NCI-H510A (cell line): Measurements from ENCODE around the gene NRXN3.

ENCODE experiments used
- DNase-seq: peaks from one replicate; lab custom pipeline; 2025; lab: John Stamatoyannopoulos, UW

The NRXN3 gene

DNA sequence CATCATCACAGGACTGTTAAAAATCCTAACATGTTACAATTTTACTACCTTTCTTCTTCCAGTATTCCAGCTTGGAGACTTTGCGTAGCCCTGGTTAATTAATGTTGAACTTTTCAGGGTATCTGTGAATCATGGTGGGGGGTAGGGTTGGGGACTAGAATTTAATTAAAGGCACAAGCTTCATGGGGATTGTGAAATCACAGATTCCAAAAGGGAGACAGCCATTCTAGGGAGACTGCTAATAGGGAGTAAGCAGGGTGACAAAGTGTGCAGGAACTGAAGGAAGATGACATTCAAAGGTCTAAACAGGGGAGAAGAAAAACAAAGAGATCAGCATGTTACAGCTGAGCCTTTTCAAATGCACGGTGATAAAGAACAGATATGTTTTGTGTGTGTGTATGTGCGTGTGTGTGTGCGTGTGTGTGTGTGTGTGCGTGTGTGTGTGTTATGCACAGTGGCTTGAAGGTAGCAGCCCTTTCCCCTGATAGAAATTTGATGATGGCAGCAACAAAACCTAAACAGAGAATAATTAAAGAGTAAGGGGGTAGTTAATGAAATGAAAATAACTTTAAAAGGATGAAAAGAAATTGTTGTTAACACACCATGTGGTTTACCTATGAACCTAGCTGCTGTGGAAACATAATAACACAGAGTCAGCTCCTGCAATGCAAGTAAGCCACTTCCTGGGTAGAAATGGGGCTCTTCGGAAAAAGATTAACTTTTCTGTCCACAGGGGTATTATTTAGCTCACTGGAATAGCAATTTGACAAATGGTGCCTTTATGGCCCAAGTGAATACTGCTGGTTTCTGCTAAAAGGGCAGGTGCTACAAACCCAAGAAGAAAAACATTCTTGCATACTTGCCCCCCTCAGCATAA, 1459.5 kb downstream of the NRXN3 start:
- no peak for DNase-seq

DNA sequence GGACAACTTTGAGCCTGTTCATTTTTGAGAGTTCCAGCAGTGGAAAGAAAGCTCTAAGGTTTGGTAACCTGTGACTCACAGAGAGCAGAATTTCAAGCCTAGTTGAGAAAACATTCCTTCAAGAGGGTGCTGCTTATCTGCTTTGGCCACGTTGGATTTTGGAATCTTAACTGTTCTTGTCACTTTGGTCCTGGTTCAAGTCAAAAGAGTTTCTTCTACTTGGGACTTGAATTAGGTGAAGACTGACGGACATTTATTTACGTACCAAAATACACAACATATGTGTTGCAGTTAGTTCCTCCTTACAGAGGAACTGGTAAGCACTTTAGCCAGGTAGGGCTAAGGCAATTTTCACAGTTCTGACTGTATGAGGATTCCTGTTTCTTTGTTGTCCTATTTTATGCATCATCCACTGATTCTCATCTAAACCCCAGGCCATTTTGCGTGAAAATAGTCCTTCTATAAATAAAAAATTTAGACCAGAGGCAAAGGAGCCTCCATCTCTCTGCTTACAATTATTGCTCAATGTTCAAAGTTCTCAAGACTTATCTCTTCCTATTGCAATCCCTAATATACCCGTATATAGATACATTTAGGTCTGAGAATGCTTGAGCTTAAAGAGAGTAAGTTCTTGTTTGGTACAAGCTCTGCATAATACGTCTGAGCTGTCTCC, 1460.3 kb downstream of the NRXN3 start:
- DNase-seq = no peak

DNA sequence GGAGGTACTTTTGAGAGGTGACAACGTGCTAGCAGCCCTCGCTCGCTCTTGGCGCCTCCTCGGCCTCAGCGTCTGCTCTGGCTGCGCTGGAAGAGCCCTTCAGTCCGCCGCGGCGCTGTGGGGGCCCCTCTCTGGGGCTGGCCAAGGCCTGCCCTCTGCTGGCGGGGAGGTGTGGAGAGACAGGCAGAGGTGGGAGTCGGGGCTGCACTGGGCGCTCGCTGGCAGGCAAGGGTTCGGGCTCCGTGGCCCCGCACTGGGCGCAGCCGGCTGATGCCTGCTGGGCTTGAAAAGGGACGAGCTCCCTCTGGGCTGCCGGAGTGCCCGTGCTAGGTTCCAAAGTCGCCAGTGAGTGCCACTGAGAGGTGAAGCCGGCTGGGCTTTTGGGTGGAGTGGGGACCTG, 1461.1 kb downstream of the NRXN3 start:
- DNase-seq = no peak

DNA sequence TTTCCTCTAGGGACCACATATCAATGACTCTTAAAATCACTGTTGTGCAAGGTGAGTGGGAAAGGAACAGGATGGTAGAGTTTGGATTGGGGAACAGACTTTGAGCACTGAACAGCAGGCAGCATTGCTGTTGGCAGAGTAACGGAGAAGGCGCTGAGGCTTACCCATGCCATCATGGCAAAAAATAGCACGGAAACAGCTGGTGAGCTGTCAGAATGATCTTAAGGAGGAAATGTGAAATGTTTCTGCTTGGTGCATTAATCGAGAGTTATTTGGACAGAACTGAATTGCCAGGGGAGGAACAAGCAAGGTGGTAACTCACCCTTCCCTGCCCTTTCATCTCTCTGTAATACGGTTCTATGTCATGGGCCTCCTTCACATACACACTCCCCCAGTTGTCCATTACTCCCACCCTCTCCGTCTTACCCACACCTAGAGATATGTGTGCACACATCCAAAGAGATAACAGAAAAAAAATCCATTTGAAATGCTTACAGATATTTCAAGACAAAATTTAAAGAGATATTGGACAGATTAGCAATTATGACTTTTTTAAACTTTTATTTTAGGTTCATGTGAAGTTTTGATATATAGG, 1468.6 kb downstream of the NRXN3 start:
- DNase-seq = no peak

DNA sequence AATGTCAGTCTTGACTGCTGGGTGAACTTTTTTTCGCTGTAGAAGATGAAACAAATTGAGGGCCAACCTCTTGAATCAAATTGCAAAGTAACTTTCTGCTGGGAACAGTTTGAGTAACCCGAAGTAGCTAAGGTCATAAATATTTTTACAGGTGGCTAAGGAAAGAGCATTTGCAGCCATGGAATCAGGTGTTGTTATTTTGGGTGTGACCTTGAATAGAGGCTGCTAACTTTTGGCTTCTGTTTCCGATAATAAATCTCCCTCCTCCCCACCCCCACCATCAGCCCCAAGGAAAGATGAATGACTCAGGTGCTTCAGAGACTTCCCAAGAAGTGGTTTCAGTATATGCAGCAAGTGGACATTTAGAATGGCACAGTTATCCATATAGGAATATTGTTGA, 1469.4 kb downstream of the NRXN3 start:
- no peak for DNase-seq

DNA sequence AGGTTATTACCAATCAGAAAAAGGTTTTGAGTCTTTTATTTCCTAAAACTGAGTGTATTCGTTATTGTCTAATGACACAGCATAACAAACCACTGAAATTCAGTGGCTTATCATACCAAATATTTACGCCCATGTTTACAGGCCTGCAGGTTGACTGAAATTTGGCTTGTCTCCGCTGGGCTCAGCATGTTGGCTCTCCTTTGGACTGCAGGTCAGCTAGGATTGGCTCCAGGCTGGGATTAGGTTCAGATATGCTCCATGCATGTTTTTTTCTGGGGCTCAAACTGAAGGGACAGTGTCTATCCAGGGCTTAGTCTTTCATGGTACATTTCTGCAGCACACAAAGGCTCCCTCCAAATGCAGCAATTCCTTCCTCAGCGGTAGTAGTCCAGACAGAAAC, 1471.2 kb downstream of the NRXN3 start:
- no peak for DNase-seq

DNA sequence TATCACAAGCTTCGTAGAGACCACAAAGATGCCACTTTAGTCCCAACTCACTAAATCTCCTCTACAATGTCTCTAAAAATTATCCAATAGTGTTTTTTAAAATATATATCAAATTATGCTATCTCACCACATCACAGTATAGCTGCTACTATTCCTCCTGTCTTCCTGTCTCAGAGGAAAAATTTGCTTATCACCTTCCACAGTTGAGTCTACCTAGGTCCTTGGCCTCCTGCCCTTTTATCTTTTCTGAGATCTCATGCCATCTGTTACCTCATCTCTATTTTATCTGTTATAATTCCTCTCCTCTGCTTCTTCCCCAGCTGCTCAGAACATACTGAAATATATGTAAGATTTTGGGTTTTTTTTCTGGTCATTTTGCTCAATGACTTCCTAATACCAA, 1473.0 kb downstream of the NRXN3 start:
- no peak for DNase-seq

DNA sequence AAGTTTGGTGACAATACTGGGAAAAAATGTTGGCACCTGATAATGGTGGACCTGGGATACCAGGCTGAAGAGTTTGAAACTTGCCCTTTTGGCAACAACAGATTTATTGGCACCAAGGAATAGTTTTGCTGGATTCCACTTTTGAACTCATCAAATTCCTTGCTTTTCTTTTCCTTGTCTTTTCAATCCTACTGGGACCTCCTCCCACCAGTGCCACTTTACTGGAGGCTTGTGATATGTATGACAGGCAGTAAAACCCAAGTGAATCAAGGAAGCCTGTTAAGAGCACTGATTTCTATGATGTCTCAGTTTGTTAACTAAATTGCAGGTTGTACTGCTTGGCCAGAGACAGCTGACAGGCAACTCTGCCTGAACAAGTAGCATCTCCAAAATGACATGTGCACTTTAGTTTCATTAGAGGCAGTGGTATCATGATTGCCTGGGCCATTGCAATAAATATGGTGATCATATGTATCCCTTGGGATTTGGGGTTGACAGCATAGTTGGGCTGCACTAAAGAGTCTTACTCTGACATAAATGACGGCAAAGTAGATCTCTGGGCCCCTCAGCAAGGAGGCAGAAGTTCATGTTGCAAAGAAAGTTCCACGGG, 1475.7 kb downstream of the NRXN3 start:
- no peak for DNase-seq

DNA sequence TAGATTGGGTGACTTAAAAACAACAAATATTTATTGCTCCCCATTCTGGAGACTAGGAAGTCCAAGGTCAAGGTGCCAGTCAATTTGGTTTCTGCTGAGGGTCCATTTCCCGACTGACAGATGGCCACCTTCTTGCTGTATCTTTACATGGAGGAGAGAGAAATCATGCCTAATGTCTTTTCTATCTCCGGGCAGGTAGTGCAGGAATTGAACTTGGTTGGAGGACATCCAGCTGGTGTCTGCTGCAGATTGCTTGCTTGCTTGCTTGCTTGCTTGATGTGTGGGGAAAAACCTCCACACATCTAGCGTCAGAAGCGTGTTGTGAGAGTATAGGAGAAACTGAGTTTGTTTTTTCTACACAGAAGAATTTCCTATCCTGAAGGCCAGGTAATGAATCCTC, 1479.7 kb downstream of the NRXN3 start:
- DNase-seq = no peak

DNA sequence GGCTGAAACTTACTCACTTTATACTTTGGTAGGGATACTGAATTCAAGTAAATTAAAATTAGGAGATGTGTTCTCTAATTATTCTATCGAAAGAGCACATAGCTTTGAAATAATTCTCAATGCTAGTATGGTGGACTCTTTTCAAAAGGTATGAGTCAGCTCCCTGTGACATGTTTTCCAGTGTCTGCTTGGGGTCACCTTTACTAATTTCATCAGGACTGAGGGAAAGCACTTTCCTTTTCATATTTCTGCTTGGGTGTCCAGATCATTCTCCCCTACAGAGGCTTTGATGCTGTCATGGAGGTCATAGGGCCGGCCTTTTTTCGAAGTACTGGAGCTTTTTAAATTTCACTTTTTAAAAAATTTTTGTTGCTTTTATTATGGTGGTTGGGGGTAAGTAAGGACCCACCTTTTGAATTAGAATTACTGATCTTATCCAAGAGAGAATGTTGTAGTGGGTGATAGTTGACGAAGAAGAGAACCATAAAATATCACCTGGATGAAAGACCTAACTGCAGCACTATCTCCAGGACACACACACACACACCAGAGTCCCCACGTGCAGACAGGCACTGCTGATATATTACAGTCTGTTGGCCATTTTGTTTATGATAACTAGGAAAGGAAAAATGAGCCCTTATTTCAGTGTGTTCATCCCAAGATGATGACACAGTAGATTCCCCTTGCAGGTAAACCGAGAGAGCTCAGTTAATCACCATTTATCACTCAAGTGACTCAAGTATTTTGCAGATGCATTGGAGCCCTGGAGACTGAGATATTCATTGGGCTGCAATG, 1482.5 kb downstream of the NRXN3 start:
- no peak for DNase-seq

DNA sequence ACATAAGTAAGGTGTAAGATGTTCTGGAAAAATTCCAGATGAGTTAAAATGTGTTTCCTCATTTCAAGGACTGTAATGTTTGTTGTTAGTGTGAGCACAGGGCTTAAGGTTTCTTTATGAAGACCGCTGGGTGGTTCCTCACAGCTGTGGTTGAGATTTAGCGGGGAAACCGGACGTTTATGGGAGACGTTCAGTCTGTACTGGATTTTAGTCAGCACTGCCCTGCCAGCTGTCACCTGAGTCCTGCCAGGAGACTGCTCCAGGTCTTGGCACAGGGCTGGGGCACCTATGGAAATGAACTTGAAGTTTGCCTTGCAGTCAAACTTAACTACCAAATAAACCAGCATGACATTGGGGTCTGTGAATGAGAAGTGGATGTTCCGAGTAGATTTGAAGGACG, 1485.9 kb downstream of the NRXN3 start:
- no peak for DNase-seq

DNA sequence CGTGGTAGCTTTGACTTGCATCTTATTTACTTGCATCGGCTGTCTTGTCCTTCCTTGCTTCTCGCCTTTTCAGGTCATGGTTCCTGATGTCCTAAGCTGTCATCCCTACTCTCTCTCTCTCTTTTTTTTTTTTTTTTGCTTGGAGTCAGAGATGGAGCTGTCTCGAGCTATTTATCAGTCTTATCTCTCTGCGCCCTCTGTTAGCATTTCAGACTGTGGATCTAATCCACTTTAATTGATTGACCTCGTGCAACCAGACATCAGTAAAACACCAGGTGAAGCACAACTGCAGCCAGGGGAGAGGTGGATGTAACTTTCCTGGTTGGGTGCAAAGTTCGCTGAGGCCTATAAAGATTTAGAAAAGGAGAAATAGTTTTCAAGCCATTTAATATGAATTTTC, 1486.3 kb downstream of the NRXN3 start:
- no peak for DNase-seq

DNA sequence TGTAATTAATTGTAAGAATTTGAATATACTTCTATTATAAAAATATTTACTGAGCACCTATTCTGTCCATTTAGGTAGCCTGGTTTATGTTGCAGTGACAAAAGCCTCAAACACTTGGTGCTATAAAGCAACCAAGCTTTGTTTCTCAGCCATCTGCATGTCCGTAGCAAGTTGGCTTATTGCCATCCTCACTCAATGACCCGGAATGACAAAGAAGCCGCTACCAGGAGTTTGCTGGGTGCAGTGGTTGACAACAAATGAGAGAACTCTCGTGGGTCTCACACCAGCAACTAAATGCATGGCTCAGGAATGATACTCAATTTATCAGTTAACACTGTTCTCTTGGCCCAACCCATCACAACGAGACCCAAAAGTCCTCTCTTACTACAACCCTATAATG, 1488.0 kb downstream of the NRXN3 start:
- no peak for DNase-seq

DNA sequence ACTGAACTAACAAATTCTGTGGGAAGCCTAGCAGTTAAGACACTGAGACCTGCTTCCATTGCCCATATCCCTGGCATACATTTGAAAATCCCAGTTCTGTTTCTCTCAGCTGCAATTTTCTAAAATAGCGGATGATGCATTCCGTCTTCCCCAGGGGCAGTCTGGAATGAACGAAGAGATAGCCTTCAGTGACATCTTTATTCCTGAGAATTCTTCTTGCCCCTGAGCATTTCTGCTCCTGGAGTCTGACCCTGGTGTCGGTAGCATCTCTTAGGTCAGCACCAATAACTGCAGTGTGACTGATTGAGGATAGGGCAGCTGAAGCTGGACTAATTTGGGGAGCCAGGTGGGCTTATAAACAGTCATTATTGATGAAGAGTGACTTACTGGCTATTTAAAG, 1488.6 kb downstream of the NRXN3 start:
- no peak for DNase-seq

DNA sequence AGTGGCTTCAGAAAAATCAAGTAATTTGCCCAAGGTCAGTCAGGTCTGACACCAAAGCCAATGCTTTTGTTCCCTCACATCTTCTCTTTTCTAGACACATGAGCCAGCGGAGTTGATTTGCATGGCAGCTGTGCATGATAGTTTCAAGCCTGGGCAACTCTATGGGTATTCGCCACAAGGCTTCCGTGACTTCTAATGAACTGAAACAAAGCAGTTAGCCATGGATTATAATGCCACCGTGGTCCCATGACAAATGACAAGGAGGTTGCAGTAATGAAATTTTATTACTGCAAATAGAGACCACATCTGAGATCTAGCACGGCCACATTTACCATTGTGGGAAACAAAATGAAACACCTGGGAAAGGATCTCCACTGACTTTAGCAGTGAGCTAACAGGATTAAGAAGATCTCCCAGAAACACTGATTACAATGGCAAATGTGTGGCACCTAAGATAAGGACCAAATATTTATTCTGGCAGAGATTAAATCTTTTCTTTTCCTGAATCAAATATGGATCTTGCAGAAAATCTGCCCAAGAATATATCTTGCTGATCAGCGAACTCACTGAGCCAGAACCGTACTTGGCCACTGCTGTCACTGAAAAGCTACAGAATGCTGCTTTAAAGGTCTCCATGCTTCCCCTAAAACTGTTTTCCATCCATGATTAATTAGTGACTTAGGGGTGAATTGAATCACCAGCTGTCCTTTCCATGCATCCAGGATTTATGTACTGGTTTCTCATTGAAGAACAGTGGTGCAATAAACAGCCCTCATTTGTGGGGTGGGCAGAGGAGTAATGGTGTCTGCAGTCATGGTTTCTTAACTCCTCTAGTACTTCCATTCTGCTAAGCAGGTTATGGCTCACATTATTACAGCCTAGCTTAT, 1490.1 kb downstream of the NRXN3 start:
- no peak for DNase-seq

DNA sequence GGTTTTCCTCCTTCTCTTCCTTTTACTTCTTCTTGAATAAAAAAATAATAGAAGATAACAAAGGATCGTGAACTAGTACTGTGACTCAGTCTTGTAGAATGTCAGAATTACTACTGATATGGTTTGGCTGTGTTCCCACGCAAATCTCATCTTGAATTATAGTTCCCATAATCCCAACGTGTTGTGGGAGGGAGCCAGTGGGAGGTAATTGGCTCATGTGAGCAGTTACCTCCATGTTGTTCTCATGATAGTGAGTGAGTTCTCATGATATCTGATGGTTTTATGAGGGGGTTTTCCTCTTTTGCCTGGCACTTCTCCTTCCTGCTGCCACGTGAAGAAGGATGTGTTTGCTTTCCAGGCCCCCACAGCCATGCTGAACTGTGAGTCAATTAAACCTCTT, 1491.6 kb downstream of the NRXN3 start:
- DNase-seq = no peak

DNA sequence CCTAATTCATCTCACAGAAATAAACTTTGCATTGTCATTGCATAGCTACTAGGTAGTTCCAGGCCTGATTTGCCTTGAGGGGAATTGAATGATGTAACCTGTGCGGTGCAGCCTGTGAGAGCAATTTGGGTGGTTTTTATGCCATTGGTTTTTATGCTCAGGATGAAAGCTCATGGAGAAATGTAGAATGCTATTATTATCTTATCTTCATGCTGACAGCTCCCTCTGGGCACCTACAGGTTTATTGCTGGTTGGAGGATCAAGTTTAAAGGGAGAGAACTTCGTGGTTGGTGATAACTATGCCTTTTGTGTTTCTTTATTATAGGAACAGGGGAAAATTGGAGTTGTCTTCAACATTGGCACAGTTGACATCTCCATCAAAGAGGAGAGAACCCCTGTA, 1493.3 kb downstream of the NRXN3 start:
- DNase-seq = no peak

DNA sequence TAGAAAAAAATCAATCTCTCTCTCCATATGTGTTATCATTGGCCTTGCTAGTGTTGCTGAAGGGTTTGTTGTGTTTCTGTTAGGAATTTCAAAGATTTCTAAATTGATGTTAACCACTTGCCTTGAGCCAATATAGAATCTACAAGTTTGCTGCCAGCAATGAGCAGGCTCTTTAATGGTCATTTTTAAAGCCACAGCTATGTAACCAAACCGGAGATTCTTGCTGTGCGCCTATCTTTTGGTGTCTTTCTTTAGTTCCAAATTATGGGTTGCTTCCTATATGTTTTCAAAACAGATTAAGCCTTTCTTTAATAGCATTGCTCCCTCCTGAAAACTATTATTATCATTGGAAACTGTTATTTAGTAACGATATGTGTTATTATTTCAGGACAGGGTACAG, 1495.4 kb downstream of the NRXN3 start:
- DNase-seq = no peak

DNA sequence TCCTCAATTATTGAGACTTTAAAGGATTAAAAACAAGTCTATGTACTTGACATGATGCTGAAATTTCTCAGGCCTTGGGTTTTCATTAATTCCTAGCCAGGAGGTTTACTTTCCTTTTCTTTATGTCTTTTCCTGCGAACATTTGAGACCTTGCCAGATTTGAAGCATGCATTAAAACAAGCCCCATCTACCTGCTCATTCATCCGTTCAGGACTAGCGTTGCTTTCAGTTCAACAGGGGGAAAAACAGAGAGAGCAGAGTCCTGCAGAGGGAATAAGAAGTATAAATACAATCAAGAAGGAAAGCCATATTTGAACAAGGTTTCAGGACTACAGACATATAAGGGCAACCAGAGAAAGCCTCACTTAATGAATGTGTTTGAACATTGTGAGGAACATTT, 1498.8 kb downstream of the NRXN3 start:
- no peak for DNase-seq

DNA sequence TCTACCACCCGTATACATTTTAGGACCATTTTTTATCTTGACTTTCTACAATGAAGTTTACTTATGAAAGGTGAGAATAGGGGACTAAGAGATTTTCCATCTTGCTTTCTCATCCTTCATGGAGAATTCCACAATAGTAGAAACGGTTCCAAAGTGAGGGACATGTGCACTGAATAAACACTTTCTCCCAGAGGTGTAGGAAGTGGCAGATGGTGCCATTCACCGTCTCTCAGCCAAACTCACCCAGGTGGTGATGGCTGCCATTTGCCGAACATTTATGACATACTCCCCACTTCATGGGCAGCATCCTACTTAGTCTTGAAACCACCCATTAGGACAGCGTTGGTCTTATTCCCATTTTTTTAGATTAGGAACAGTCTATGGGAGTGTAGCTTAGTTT, 1500.6 kb downstream of the NRXN3 start:
- no peak for DNase-seq

DNA sequence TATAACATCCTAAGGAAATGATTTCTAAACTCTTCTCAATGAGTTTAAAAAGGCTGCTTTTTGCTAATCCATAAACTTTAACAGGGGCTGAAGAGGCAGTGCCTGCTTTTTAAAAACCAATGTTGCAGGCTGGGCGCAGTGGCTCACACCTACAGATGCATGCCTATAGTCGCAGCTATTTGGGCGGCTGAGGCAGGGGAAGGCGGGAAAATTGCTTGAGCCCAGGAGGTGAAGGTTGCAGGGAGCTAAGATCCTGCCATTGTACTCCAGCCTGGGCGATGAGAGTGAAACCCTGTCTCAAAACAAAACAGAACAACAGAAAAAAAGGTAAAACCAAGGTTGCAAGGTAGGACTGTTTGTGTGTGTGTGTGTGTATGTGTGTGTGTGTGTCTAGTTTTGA, 1509.9 kb downstream of the NRXN3 start:
- DNase-seq = no peak
